ENCODE results near the gene GLG1.
A peak's percentile ranks its signal among the peaks of the same experiment; 100 is the strongest.

The GLG1 gene

GRCh38 chr16:74608381-74608780, 1.5 kb upstream of the GLG1 start:
- DNase-seq: no peak

GRCh38 chr16:74607962-74608356, 1.0 kb upstream of the GLG1 start:
- no peak for DNase-seq

GRCh38 chr16:74607310-74607961, 522 bp upstream of the GLG1 start:
- DNase-seq: no peak

DNA sequence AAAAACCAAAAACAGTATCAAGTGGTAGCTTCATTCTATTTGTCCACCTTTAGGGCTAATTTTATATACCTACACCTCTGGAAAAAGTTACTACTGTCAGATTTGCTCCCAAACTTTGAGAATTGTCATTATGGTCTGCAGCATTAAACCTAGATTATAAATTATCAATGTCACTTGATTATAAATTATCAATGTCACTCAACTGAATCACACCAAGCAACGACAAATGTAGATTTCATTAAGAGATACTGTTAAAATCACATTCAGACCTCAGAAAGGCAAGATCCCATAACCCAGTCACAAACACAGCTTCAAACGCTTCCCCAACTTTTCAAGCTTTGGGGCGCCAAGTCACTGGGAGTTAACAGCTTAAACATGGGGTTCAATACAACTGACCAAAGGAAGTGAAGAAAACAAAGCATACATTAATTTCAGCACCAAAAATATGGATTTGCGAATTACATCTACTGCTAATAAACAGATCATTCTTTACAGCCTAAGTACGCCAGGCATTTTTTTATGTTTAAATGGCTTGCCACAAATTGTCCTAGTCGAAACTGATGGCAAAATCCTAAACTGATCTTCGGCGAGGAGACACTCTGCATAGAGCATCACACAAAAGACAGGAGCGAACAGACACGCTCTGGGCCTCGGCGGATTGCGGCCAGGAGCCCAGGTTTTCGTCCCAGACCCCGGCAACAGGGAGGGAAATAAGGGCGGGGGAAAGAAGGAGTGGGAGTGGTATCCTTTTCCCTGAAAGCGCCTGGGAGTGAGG, 981 bp downstream of the GLG1 start:
- DNase-seq: no peak

DNA sequence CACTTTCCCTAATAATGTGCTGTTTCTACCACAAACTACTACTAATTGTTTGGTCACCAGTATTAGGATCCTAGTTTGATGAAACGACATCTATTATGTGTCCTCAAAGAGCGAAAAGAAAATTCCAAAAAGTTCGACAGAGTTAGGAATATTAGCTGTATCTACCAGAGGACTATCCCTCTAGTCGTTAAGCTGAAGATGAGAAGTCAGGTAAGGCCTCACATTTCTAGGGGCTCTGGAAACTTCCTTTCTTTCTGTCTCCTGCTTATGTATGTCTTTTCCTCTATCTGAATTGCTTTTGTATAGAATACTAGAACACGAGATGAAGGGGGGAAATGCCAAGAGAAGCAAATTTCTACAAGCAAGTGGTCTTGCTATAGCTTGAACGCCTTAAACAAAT, 1.6 kb downstream of the GLG1 start:
- DNase-seq: no peak

GRCh38 chr16:74603848-74604247, 3.1 kb downstream of the GLG1 start:
- no peak for DNase-seq

DNA sequence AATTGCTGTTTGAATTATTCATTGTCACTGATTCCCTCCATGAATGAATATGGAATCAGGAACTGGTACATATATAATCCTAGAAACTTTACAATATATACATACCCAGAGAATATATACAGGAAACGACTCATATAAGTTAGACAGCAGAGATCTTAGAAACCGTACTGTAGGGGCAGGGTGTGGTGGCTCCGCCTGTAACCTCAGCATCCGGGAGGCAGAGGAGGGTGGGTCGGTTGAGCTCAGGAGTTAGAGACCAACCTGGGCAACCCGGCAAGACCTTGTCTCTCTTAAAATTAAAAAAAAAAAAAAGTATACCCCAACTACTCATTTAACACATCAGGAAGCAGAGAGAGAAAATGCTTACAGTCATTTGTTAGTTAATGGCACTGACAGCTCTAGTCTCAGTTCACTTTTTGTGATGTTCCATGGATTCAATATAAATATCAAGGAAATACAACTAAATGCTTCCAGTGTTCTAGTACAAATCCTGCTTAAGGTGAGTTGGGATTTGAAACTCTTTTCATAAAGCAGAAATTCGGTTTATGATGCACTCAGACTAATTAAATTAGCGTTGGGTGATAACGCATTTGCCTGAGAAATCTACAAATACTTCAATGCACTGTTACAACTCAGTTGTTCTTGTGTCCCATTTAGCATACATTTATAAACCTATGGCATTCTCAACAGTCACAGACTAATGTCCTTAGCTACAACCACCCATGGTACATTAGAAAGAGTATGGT, 5.6 kb downstream of the GLG1 start:
- DNase-seq: peak; percentile 68

GRCh38 chr16:74596586-74596985, 10.3 kb downstream of the GLG1 start:
- no peak for DNase-seq

DNA sequence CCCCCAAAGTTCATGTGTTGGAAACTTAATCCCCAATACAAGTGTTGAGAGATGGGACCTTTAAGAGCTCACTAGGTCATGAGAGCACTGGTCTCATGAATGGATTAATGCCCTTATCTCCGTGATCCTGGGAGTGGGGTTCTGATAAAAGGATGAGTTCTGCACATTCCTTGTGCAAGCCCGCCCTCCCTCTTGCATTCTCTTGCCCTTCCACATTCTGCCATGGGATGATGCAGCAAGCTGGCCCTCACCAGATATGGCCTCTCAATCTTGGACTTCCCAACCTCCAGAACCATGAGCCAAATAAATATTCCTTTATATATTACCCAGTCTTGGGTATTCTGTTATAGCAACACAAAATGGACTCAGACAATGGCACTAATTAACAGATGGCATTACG, 14.1 kb downstream of the GLG1 start:
- DNase-seq: no peak

DNA sequence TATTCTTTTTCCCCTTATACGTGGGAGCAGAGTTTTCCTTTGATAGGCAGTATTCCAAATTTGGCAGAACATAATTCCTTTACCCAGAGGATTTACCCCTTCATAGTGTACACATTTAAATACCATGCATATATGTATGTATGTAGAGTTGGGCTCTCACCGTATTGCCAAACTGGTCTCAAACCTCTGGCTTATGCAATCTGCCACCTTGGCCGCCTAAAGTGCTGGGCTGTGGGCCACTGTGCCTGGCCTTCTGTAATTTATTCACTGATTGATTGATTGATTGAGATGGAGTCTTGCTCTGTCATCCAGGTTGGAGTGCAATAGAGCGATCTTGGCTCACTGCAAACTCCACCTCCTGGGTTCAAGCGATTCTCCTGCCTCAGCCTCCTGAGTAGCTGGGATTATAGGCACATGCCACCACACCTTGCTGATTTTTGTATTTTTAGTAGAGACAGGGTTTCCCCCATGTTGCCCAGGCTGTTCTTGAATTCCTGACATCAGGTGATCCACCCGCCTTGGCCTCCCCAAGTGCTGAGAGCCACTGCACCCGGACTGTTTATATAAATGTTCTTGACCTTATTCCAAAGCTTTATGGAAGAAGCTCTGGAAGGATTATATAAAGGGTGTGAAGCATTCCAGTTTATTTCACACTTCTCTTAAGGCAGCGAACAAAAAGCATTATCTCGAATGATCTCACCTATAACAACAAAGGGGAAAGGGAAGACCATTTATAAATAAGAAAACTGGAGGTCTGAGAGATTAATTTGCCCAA, 14.9 kb downstream of the GLG1 start:
- no peak for DNase-seq

DNA sequence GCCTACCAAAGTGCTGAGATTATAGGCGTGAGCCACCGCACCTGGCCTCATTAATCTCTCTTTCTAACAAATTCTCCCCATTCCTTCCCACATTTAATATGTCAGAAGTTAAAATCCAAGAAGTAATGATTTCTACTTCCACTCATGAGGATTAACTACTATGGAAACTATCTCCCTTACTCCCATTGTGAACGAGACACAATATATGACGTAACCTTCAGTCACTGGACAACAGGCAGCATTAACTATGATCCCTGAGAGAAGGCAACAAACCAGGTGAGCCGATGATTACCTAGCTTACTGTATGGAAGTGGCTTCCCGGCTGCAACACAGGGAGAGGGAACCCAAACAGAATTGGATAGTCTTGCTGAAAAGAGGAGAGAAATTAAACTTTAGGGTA, 20.0 kb downstream of the GLG1 start:
- DNase-seq: no peak

GRCh38 chr16:74585846-74586443, 21.0 kb downstream of the GLG1 start:
- DNase-seq: no peak

DNA sequence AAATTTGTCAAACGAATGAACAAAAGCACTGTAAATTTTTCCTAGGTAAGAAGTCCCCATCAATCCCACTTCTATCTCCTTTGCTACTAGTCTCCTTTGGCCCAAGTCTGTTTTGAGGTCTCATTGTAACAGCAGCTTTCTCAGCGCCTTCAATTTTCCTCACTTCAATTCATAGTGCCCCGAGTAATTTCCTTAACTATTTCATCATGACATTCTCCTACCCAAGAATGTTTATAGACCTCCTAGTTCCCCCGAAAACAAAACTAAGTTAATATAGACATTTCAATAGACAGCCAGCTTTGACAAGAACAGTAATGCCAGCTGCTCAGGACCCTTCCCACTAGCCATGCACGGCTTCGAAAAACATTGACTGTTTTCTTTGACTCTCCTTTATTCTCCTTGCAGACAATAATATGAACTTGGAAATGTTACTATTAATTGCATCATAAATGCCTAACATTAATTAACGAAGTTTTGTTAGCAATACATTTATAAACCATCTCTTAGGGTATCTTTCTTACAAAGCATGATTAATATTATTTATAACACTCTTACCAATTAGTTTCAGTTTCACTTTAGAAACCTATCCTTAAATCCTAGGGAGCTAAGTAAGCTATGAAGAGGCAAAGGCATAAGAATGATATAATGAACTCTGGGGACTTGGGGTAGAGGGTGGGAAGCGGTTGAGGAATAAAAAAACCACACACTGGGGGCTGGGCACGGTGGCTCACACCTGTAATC, 22.8 kb downstream of the GLG1 start:
- no peak for DNase-seq

DNA sequence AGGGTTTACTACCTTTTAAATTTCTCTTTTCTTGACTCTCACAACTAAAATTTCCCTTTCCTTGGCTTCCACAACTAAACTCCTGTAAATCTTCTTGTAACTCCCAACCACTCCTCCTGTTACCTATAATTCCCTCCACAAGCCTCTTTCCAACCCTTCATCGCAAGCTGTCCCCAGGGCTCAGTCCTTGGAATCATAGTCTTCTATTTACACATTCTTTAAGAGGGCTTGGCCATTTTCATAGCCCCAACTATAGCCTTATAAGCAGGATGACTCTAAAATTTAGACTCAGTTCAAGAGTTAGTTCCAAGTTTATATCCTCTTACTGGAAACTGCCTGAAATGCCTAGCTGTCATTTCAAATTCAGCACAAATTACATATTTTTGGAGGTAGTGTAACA, 23.9 kb downstream of the GLG1 start:
- DNase-seq: no peak

DNA sequence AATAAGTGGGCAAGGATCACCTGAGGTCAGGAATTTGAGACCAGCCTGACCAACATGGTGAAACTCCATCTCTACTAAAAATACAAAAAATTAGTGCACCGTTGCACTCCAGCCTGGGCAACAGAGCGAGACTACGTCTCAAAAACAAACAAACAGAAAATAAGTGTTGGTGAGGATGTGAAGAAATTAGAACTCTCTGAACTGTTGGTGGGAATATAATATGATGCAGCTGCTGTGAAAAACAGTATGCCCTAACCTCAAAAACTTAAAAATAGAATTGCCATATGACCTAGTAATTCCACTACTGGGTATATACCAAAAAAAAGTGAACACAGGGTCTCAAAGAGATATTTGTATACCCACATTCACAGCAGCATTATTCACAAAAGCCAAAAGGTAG, 26.1 kb downstream of the GLG1 start:
- no peak for DNase-seq

DNA sequence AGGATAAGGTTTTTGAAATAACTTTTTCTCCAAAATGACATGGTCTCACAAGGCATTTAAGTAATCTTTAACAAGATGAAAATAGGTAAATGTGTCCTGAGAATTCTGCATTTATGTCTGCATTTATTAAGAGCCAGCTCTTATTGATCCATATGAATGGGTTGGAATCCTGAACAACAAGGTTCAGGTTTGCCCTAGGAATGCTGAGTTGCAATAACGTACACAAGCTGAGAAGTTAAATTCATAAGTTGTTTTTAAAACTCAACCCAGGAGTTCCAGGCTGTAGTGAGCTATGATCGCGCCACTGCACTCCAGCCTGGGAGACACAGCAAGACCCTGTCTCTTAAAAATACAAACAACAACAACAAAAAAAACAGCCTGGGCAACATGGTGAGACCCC, 28.1 kb downstream of the GLG1 start:
- DNase-seq: no peak

DNA sequence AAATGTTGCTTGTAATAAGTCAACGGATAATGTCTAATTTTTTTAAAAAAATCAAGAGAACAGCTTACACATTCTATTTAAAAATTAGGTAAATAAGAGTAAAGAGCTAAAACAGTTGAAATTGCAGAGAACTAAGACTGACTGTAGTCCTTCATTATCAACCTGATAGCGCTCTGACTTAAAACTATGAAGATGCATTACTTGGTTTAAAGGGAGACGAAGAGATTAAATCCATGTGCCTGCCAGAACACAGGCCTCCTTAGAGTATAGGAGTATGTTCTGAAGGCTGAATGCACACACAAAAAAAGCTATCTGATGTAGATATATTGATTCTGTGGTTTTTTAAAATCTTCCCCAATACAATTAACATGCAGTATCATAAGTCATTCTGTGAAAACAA, 28.5 kb downstream of the GLG1 start:
- no peak for DNase-seq

- DNase-seq: no peak
Observed at GRCh38 chr16:74577882-74578366, 29.0 kb downstream of the GLG1 start.

DNA sequence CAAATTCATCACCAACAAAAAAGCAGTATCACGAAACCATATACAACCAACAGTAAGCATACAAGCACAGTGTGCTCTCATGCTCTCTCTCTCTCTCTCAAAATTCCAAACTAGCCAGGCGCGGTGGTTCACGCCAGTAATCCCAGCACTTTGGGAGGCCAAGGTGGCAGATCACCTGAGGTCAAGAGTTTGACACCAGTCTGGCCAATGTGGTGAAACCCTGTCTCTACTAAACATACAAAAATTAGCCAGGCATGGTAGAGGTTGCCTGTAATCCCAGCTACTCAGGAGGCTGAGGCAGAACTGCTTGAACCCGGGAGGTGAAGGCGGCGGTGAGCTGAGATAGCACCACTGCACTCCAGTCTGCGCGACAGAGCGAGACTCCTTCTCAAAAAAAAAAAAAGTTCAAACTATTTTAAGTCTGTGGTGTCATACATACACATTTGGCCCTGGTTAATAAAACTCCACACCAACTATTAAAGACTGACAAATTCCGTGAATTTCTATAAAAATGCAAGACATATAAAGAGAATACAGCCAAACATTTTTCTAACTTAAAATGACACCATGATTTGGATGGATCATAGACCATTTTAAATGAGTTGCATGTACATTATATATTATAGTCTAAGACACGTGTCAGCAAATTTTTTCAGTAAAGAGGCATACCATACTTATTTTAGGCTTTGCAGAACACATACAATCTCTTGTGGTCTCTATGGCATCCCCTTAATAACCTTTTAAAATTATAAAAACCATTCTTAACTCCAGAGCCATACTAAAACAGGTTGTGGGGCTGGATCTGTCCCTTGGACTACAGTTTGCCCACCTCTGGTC, 30.9 kb downstream of the GLG1 start:
- DNase-seq: no peak

DNA sequence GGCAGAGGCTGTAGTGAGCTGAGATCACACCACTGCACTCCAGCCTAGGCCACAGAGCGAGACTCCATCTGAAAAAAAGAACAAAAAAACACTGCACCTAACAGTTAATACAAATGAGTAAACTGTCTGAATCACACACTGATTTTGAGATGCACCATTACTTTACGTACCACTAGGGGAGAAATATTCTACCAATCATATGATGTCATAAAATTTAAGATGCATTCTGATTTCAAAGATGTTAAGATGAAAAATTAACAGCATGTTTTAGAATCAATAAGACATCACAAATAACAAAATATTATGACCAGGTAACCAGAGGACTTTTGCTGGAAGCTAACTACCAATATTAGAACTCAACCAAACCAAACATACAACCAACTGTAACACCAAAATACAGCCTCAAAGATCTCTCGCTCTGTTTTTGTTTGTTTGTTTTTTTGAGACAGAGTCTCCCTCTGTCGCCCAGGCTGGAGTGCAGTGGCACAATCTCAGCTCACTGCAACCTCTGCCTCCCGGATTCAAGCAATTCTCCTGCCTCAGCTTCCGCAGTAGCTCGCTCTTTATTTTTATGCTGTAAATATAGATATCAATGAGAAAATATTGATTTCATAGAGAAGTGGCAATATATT, 31.6 kb downstream of the GLG1 start:
- DNase-seq: no peak

DNA sequence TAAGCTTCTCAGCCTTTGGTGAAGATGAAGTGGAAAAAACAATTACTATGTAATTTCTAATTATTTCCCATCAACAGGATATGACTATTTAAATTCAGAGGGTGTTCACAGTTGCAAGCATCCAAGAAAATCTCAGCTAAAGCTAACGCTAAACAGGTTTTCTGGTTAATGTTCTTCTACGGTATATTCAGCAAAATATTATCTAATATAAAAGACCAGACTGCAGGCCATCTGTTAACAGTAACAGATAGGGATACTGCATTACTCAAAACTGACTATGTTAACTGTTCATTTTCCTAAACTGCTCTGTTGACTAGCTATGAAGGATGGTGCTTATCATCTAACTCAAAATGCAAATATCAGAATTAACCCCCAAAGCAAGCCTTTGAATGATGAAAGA, 32.8 kb downstream of the GLG1 start:
- DNase-seq: no peak

All from CD4-positive, alpha-beta T cell treated with Interferon gamma for 1 hour (primary cell).